Measurements from ENCODE around the gene CNGB1.
"Not testable (repeated sequence)": the region's sequence is repeated elsewhere in the genome, so short reads cannot be mapped to it uniquely, and the experiment has no call there.

CNGB1 gene

GRCh38 chr16:57904101-57904500 is 66.8 kb downstream of the CNGB1 start:
- DNase-seq (ENCODE audit: low spot score), result no peak

DNA sequence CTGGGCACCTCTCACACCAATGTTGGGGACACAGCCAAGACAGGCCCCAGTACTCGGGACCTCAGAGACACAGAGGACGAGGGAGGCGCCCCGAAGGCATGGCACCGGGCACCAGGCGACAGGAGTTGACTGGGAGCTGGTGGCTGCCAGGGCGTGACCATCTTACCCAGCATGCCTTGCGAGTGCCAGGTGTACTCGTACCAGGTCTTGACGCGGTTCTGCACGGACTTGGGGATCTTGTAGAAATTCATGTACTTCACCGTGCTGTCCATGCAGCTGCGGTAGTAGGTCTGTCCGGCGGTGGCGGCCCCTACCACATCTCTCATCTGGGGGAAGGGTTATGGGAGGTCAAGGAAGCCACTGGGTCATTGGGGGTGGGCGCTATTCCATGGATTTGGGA is 67.3 kb downstream of the CNGB1 start:
- DNase-seq (ENCODE audit: low spot score), result no peak

- DNase-seq (ENCODE audit: low spot score), result no peak
Measured at GRCh38 chr16:57901480-57902069, 69.4 kb downstream of the CNGB1 start.

GRCh38 chr16:57900796-57901479 is 70.0 kb downstream of the CNGB1 start:
- no peak for DNase-seq (ENCODE audit: low spot score)

DNA sequence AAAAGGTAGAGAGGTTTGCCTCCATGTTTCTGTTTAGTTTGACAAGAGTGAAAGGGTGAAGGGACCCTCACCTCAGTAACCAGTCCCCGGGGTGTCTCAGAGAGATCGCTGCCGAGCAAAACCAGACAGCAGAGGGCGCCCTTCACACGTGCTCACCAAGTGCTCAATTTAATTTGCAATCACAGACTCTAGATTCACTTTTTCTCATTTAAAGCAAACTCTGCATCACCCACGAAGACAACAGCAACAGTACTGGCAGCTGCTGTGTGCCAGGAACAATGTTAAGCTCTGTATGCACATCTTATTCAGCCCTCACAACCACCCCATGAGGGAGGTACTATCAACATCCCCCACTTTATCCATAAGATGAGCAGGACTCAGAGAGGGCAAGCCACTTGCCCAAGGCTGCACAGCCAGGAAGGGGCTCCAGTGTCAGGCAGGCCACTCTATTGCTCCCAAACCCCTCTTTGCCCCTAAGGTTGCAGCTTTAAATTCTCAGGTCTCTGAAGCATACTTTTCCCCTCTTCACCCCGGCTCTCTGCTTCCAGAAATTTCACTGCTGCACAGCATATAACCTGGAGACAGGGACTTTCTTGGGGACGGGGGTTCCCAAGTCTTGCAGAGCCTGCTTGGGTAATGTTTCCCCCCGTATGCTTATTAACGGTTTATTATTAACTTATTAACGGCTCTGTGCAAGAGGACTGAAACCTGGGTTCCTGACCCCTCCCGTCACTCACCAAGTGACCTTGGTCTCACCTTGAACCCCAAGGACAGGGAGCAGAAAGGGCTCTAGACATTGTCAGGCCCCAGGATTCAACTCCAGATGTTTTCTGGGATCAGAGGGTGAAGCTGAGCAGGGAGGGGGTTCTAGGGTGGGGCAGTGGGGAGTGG is 70.9 kb downstream of the CNGB1 start:
- peak; percentile 60 for DNase-seq (ENCODE audit: low spot score)

DNA sequence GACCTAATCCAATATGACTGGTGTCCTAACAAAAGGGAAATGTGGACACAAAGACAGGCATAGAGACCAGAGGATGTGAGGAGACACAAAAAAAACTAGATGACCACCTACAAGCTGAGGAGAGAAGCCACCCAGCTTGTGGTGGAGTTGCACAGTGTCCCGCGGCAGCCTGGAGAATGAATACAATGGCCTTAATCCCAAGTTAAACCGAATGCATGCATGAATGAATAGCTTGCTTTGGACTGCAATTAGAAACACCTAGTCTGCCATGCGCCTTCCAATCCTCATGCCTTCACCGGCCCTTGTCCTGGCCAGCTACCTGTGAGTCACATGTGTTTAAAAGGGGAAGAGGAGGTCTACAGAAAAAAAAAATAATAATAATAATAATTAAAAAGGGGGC is 72.0 kb downstream of the CNGB1 start:
- DNase-seq (ENCODE audit: low spot score), result no peak

DNA sequence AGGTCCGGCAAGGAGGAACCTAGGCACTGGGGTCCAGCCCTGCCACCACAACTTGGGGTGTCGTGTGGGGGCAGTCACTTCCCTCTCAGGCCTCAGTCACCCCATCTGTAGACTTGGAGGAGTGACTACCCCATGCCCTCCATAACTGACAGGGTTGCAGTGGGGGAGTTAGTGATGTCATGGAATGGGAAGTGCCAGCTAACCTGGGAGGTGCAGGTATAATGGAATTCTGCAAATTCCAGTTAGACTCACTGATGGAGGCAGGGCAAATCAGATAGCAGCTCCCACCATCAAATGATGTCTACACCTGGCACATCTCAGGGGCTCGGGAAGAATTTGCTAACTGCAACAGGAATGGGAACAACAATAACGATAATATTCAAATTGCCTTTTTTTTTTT is 72.9 kb downstream of the CNGB1 start:
- no peak for DNase-seq (ENCODE audit: low spot score)

DNA sequence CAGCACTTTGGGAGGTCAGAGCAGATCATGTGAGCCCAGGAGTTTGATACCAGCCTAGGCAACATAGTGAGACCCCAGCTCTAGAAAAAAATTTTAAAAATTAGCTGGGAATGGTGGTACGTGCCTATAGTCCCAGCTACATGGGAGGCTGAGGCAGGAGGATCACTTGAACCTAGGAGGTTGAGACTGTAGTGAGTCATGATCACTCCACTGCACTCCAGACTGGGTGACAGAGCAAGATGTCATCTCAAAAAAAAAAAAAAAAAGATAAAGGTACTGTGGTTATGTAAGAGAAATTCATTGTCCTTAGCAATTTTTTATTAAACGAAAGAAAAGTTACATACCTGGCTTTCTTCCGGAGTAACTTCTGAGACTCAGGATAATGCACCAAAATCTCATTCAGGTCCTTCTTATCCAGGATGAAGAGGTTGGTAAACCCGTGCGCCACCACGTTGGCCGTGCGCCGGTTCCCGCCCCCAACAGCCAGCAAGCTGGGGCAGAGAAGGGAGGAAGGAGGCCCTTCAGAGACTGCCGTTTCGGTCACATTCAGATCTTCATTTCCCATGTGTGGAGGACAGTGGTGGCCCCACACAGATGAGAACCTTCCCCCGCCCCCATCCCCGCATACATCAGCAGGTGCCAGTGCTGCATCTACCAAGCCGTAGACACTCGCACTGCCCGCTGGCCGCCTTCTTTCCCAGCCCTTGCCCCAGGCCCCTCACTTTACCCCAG is 73.7 kb downstream of the CNGB1 start:
- DNase-seq (ENCODE audit: low spot score), result no peak

DNA sequence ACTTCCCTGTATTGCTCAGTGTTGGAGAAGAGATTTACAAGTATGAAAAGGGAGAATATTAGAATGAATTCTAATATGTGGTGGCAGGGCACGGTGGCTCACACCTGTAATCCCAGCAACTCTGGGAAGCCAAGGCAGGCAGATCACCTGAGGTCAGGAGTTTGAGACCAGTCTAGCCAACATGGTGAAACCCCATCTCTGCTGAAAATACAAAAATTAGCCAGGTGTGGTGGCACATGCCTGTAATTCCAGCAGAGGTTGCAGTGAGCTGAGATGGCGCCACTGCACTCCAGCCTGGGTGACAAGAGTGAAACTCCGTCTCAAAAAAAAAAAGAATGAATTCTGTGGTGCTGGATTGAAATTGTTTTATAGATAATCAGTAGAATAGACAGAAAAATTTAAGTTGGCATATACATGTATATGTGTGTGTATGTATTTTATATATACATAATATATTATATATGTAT is 75.8 kb downstream of the CNGB1 start:
- DNase-seq (ENCODE audit: low spot score), result not testable (repeated sequence)

DNA sequence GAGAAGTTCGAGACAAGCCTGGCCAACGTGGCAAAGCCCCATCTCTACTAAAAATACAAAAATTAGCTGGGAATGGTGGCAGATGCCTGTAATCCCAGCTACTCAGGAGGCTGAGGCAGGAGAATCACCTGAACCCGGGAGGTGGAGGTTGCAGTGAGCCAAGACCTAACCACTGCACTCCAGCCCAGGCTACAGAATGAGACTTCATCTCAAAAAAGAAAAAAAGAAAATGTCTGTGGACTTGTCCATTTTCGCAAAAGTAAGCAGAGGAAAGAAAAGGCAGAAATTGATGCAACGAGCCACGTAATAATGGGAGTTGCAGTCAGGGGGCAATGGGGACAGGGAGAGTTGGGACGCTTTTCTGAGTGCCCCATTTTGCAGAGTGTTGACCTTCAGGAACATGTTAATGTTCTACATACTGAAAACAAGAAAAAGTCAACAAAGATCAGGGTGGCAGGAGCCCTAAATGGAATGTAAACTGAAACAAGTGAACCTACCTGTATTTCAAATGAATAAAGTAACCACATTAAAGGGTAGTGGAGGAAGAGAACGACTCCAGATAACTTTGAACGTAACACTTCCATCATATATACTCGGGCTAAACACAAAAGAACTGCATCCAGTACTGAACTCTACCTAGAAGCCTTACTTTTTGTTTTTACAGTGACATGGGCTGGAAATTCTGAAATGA is 76.4 kb downstream of the CNGB1 start:
- DNase-seq (ENCODE audit: low spot score), result no peak

GRCh38 chr16:57893559-57894389 is 77.2 kb downstream of the CNGB1 start:
- peak; percentile 58 for DNase-seq (ENCODE audit: low spot score)

DNA sequence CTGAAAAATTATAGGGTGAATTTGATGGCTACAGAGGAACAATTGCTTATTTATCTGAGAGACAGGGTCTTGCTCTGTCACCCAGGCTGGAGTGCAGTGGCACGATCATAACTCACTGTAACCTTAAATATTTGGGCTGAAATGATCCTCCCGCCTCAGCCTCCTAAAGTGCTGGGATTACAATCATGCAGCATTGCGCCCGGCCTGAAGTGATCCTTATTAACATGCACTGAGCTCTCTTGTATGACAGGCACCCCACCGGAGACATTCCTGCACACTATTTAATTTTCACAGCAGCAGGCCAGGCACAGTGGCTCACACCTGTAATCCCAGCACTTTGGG is 77.7 kb downstream of the CNGB1 start:
- no peak for DNase-seq (ENCODE audit: low spot score)

GRCh38 chr16:57892447-57893096 is 78.4 kb downstream of the CNGB1 start:
- DNase-seq (ENCODE audit: low spot score), result peak; percentile 25

DNA sequence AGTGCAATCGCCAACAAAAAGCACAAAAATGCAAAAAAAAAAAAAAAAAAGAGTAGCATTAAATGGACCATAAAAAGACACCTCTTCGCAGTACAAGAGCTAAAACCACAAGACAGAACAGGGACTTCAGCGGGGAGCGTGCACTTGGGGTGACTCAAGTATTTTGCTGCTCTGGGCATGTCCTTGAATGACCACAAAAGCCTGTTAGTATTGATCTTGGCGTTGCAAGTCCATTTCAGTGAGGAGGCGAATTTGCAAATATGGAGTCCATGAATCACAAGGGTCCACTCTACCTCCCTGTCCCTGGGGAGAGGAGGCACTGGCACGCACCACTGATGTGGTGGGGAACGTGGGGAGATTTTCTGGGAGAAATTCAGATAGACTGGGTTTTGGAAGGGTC is 78.9 kb downstream of the CNGB1 start:
- no peak for DNase-seq (ENCODE audit: low spot score)

- no peak for DNase-seq (ENCODE audit: low spot score)
Measured at GRCh38 chr16:57890752-57891111, 80.2 kb downstream of the CNGB1 start.

DNA sequence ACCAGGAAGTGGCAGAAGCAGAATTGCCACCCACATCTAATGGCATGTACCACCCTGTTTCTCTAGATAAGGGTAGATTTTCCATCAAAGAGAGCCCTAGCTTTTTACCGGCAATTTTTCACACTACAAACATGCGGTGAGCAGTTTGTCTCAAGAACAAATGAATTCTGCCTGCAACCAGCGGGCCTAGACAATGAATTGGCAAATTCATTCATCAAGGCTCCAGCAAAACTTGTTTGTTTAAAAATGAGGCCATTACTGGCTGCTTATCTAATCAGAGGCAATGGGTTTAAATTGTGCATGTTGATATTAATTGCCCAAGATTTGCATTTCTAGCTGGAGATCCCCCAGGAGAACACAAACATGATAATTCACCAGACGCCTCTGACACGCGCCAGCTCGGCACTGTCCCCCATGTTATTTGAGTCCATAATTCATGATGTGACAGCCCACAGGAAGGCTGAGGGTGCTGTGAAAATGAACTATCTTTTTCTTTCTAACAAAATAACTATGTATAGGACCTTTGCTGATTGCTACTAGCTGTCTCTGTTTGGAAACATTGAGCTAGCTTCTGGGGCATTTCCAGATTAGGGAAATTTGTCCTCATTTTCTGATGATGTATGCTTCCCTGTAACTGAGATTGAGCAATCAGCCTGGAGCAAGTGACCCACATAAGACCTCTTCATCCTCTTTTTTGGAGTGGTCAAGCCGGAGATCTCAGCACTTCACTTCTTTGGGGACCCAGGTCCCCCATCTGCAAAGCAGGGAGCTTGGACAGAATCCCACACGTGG is 80.8 kb downstream of the CNGB1 start:
- DNase-seq (ENCODE audit: low spot score), result no peak

DNA sequence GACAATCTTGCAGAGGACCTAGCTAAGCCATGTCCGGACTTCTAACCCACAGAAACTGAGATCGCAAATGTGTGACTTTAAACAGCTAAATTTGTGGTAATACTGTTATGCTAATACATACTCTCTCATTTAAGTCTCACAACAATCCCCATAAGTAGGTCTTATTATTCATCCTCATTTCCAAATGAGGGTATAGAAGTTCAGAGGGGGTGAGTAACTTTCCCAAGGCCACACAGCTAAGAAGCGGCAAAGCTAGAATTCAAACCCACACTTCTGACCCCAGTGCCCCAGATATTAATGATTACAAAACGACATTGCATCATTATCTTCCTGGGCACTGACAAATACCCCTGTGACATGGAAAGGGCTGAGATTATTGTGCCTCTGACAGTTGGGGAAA is 81.4 kb downstream of the CNGB1 start:
- DNase-seq (ENCODE audit: low spot score), result no peak

GRCh38 chr16:57889111-57889510 is 81.8 kb downstream of the CNGB1 start:
- no peak for DNase-seq (ENCODE audit: low spot score)

DNA sequence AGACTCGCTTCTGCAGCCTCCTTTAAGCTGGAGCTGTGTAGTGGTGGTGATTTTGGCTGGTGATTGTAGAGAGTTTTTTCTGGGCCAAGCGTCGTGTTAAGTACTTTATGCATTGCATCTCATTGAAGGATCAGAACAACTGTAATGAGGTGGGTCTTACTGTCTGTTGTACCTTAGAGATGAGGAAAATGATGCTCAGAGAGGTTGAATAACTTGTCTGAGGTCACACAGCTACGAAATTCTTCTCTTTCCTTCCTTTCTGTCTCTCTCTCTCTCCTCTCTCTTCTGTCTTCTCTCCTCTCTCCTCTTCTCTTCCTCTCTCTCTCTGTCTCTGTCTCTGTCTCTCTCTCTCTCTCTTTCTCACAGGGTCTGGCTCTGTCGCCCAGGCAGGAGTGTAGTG is 82.8 kb downstream of the CNGB1 start:
- DNase-seq (ENCODE audit: low spot score), result no peak

GRCh38 chr16:57887711-57888110 is 83.2 kb downstream of the CNGB1 start:
- no peak for DNase-seq (ENCODE audit: low spot score)

Measured in pons (tissue), 1 donor.